BLaER1 (cell line): ENCODE measurements around the gene SAMD3.
"Not testable (repeated sequence)": the region's sequence is repeated elsewhere in the genome, so short reads cannot be mapped to it uniquely, and the experiment has no call there.

ENCODE experiments used
- H3K27ac ChIP-seq: shearing (Covaris generic); formaldehyde crosslinking; 2 replicates; pipeline ENCODE4 v1.8.1; 2022
- H3K27me3 ChIP-seq: shearing (Covaris generic); formaldehyde crosslinking; 2 replicates; pipeline ENCODE4 v1.8.1; 2022
- H3K36me3 ChIP-seq: shearing (Covaris generic); formaldehyde crosslinking; 2 replicates; pipeline ENCODE4 v1.8.1; 2022
- H3K4me1 ChIP-seq: shearing (Covaris generic); formaldehyde crosslinking; 2 replicates; pipeline ENCODE4 v1.8.1; 2022
- H3K4me2 ChIP-seq: shearing (Covaris generic); formaldehyde crosslinking; 2 replicates; pipeline ENCODE4 v1.8.1; 2022
- H3K4me3 ChIP-seq: shearing (Covaris generic); formaldehyde crosslinking; 2 replicates; pipeline ENCODE4 v1.8.1; 2022
- H3K9ac ChIP-seq: shearing (Covaris generic); formaldehyde crosslinking; 2 replicates; pipeline ENCODE4 v1.8.1; 2022
- H3K9me3 ChIP-seq: shearing (Covaris generic); formaldehyde crosslinking; 2 replicates; pipeline ENCODE4 v1.8.1; 2022
- H4K20me1 ChIP-seq: shearing (Covaris generic); formaldehyde crosslinking; 2 replicates; pipeline ENCODE4 v1.8.1; 2022
- Cebpa-rat ChIP-seq: shearing (Covaris generic); IDR thresholded peaks from 2 replicates; pipeline ENCODE4 v1.8.1; 2022

SAMD3 gene

DNA sequence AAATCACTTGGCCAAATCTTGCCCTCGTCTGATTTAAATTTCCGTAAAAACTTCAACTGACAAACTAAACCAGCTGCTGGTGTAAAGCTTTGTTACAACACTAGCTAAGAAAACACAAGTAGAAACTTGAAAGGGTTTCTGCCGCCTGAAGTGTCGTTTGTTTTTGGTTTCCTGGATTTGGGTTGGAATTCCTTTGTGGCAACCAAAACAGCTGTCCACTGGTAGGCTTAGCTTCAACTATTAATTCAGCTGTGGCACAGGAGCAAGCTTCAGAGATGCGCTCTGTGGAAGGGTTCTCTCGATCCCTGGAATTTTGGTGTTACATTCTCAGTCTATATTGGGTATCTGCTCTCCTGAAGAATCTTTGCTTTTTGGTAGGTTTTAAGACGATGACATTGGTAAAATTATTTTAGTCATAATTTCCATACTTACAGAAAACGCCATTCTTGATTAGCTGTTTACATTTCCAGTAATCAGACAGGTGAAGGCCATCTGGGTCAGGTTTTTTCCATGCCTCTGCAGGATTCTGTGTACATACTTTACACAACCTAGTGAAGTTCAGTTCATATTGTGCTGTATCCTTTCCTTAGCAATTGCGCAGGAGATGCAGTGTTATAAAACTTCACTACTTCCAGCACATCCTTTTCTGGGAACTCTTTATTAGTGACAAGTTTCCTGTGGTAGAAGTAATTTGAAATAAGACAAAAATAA lies 29.9 kb upstream of the SAMD3 start:
- Histone ChIP-seq H3K4me2 (peak overlapping the region; percentile 55), H3K4me1 (peaks cover 36% of the 10 kb centered on the region), H3K27me3 (no peaks in the 10 kb centered on the region), H4K20me1 (no peaks in the 10 kb centered on the region), H3K27ac (peak overlapping the region; percentile 72), H3K9ac (peak overlapping the region; percentile 21; the same call in 1 of the 2 replicates), H3K4me3 (peak overlapping the region; percentile 35; the same call in 1 of the 2 replicates), H3K36me3 (peaks cover 5% of the 10 kb centered on the region; the same call in 1 of the 2 replicates), H3K9me3 (peaks cover 19% of the 10 kb centered on the region; the same call in 1 of the 2 replicates)
- TF ChIP-seq Cebpa-rat, result no peak

DNA sequence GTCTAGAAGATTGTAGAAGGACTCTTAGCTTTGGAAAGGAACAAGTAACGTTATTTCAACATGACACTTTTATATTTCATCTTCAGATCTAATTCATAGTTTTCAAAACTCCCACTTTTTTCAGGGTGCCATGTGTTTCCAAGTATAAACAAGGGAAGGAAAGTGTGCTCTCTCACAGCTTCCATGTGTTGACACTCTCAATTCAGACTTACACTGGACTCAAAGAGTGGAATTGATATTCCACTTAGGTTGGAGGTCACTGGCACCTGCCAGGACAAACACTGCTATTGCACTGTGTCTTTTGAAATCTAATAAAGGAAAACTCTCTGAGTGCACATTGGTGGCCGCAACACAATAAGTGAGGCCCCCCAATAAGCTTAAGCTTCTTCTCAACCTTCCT lies 22.5 kb upstream of the SAMD3 start:
- no peak for TF ChIP-seq Cebpa-rat
- Histone ChIP-seq H3K4me1 (no peaks in the 10 kb centered on the region), H3K9ac (no peak overlapping the region), H3K9me3 (no peaks in the 10 kb centered on the region), H4K20me1 (no peaks in the 10 kb centered on the region), H3K4me3 (no peak overlapping the region), H3K27me3 (no peaks in the 10 kb centered on the region), H3K36me3 (peaks cover 4% of the 10 kb centered on the region; the same call in 1 of the 2 replicates), H3K4me2 (no peak overlapping the region), H3K27ac (no peak overlapping the region)

DNA sequence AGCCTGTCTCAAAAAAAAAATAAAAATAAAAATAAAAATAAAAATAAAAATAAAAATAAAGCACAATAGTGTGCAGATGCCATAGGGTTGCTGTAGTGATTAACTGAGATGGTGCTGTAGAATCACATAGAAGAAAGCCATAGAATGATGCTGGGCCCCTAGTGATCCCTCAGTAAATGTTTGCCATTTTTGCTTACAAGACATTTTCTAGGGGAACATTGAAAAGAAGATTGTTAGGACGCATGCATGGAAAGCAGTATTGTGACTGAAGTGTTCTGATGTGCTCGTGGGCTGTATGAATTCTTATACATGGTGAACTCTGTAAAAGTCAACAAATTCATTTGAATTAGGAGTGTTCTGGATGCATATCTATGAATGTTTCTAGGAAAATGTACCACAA lies 22.0 kb upstream of the SAMD3 start:
- no peaks in the 10 kb centered on the region for H3K4me1 ChIP-seq
- no peaks in the 10 kb centered on the region for H3K27me3 ChIP-seq
- H3K9ac ChIP-seq, result no peak overlapping the region
- TF ChIP-seq Cebpa-rat, result no peak
- no peaks in the 10 kb centered on the region for H4K20me1 ChIP-seq
- no peak overlapping the region for H3K4me2 ChIP-seq
- H3K4me3 ChIP-seq, result no peak overlapping the region
- H3K36me3 ChIP-seq, result peaks cover 4% of the 10 kb centered on the region; the same call in 1 of the 2 replicates
- no peak overlapping the region for H3K27ac ChIP-seq
- H3K9me3 ChIP-seq, result no peaks in the 10 kb centered on the region

DNA sequence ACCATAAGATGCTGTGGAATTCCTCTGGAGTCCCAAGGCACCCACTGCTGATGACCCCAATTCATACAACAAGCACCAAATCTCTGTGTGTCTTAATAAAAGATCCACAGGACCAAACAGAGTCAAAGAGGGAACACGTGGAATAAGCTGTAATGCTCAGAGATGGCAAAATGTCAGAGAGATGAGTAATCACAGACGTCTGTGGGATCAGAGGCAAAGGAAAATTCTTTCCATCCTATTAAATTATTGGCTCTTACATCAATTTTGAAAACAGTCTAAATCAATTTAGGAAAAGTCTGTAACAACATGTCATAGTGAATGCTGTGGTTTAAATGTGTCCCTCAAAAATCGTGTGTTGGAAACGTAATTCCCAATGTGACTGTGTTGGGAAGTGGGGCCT lies 17.5 kb upstream of the SAMD3 start:
- Histone ChIP-seq H3K27me3 (no peaks in the 10 kb centered on the region), H3K9me3 (no peaks in the 10 kb centered on the region), H3K4me3 (no peak overlapping the region), H3K9ac (no peak overlapping the region), H3K4me2 (no peak overlapping the region), H3K36me3 (peaks cover 4% of the 10 kb centered on the region; the same call in 1 of the 2 replicates), H3K4me1 (no peaks in the 10 kb centered on the region), H4K20me1 (no peaks in the 10 kb centered on the region), H3K27ac (no peak overlapping the region)
- TF ChIP-seq Cebpa-rat, result no peak

DNA sequence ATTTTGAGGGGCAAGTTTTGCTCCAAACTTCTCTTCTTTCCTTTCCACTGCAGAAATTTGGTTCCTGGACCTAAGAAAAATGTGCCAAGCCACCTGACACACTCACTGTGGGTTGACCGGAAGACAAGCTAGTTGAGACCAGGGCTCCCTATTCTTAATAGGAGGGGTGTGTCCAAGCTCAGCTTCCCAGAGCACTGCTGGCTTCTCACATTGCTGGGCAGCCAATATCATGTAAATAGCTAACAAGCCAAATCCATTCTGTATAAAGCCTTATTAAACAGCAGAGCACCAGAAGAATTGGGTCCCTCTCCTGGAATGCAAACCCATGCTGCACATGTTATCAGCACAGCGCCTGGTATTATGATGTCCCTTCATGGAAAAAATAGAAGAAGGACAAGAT lies 17.0 kb upstream of the SAMD3 start:
- no peaks in the 10 kb centered on the region for H3K27me3 ChIP-seq
- no peak overlapping the region for H3K4me2 ChIP-seq
- no peaks in the 10 kb centered on the region for H3K9me3 ChIP-seq
- no peak overlapping the region for H3K4me3 ChIP-seq
- no peak overlapping the region for H3K27ac ChIP-seq
- H3K36me3 ChIP-seq, result peaks cover 4% of the 10 kb centered on the region; the same call in 1 of the 2 replicates
- H3K4me1 ChIP-seq, result no peaks in the 10 kb centered on the region
- H3K9ac ChIP-seq, result no peak overlapping the region
- TF ChIP-seq Cebpa-rat, result no peak
- no peaks in the 10 kb centered on the region for H4K20me1 ChIP-seq

DNA sequence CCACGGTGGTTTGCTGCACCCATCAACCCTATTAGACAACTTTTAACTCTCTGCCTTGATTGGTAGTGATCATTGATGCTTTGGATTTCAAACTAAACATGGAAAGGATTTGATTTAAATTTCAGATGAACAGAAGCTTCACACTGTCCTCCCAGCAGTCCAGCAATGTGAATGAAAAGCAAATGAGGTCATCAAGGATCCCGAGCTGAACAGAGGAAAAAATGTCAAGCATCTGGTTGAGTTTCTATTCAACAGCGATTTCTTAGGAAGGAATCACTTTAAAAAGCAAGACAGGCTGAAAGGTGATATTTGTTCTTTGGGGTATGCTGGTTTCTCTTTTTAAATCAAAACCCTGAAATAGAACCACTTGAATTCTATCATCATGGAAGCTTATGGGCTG lies 10.6 kb upstream of the SAMD3 start:
- Histone ChIP-seq H3K27me3 (no peaks in the 10 kb centered on the region), H4K20me1 (no peaks in the 10 kb centered on the region), H3K9me3 (peaks cover 18% of the 10 kb centered on the region), H3K4me3 (no peak overlapping the region), H3K9ac (no peak overlapping the region), H3K27ac (no peak overlapping the region), H3K36me3 (peaks cover 7% of the 10 kb centered on the region; the same call in 1 of the 2 replicates), H3K4me2 (peak overlapping the region; percentile 30; the same call in 1 of the 2 replicates), H3K4me1 (peaks cover 50% of the 10 kb centered on the region)
- TF ChIP-seq Cebpa-rat, result no peak

GRCh38 chr6:130230531-130230930 lies 7.8 kb upstream of the SAMD3 start:
- peak overlapping the region; percentile 63 for H3K4me3 ChIP-seq
- H3K27ac ChIP-seq, result peak overlapping the region; percentile 81
- H3K36me3 ChIP-seq, H4K20me1 ChIP-seq, H3K9ac ChIP-seq, H3K27me3 ChIP-seq: not testable (repeated sequence)
- H3K9me3 ChIP-seq, result peaks cover 43% of the 10 kb centered on the region
- peaks cover 56% of the 10 kb centered on the region for H3K4me1 ChIP-seq
- peak overlapping the region; percentile 87 for H3K4me2 ChIP-seq

DNA sequence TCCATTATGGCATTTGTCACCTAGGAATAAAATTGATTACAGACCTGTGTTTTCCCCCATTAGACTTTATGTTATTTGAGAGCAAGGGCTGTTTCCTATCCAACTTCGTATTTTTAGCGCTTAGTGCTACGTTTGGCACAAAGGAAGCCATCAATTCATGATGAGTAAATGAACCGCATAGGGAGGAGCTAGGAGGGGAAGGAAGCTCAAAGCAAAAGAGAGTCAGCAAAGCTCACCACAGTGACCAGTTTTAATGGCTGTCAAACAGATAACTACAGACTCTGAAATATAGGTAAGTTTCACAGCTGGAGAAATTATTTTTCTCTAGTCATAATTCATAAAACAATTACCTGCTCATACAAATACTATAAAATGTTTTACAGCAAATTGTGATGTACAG lies 6.9 kb upstream of the SAMD3 start:
- TF ChIP-seq Cebpa-rat, result no peak
- Histone ChIP-seq H3K9ac (peak overlapping the region; percentile 66; the same call in 1 of the 2 replicates), H3K9me3 (peaks cover 52% of the 10 kb centered on the region), H4K20me1 (no peaks in the 10 kb centered on the region), H3K36me3 (peaks cover 11% of the 10 kb centered on the region; the same call in 1 of the 2 replicates), H3K4me3 (peak overlapping the region; percentile 63), H3K4me1 (peaks cover 56% of the 10 kb centered on the region), H3K27ac (peak overlapping the region; percentile 81), H3K4me2 (peak overlapping the region; percentile 87), H3K27me3 (no peaks in the 10 kb centered on the region)

GRCh38 chr6:130223508-130223907 lies 757 bp upstream of the SAMD3 start:
- Histone ChIP-seq H3K4me3 (no peak overlapping the region), H3K27ac (peak overlapping the region; percentile 25; the same call in 1 of the 2 replicates), H3K27me3 (no peaks in the 10 kb centered on the region), H3K4me2 (peak overlapping the region; percentile 59), H4K20me1 (no peaks in the 10 kb centered on the region), H3K9me3 (peaks cover 62% of the 10 kb centered on the region), H3K4me1 (peaks cover 36% of the 10 kb centered on the region), H3K9ac (no peak overlapping the region), H3K36me3 (0 out of 2 replicates have a peak, but pooled peaks cover 5% of the 10 kb centered on the region)
- TF ChIP-seq Cebpa-rat, result no peak

GRCh38 chr6:130218134-130218533 lies 4.6 kb downstream of the SAMD3 start:
- Histone ChIP-seq H3K4me3 (no peak overlapping the region), H3K4me1 (peaks cover 40% of the 10 kb centered on the region), H3K4me2 (no peak overlapping the region), H3K9me3 (peaks cover 28% of the 10 kb centered on the region), H3K27ac (no peak overlapping the region), H3K27me3 (no peaks in the 10 kb centered on the region), H3K9ac (no peak overlapping the region), H4K20me1 (no peaks in the 10 kb centered on the region), H3K36me3 (no peaks in the 10 kb centered on the region)
- no peak for TF ChIP-seq Cebpa-rat
